ENCODE data around the gene FERMT1.

Gene FERMT1

GRCh38 chr20:6053064-6053775 is 69.6 kb downstream of the FERMT1 start:
- H3K27ac ChIP-seq (replicated peaks) = no peak overlapping the region
- H3K4me3 ChIP-seq (replicated peaks; ENCODE audit: insufficient read depth, low read length) = no peak overlapping the region
- H3K27me3 ChIP-seq (ENCODE audit: insufficient read depth, poor library complexity, severe bottlenecking) = peaks cover 29% of the 10 kb centered on the region
- DNase-seq (ENCODE audit: low read depth in 1 of 2, low spot score in 1 of 2) = no peak
- TF ChIP-seq SPI1 (IDR thresholded peaks at IDR 0.05; ENCODE audit: borderline replicate concordance, low read depth) (no peak), GABPA (IDR thresholded peaks at IDR 0.05; ENCODE audit: low read depth) (no peak), POLR2AphosphoS5 (IDR thresholded peaks at IDR 0.05; ENCODE audit: low read depth) (no peak), REST (IDR thresholded peaks at IDR 0.05; ENCODE audit: insufficient replicate concordance, low read depth) (no peak), CTCF (IDR thresholded peaks at IDR 0.05; ENCODE audit: insufficient read depth, low read length) (no peak)

GRCh38 chr20:6051505-6051904 is 71.3 kb downstream of the FERMT1 start:
- peak; percentile 6 to 29 for DNase-seq (ENCODE audit: low read depth in 1 of 2, low spot score in 1 of 2)
- Histone ChIP-seq H3K4me3 (replicated peaks; ENCODE audit: insufficient read depth, low read length) (no peak overlapping the region), H3K27ac (replicated peaks) (no peak overlapping the region), H3K27me3 (ENCODE audit: insufficient read depth, poor library complexity, severe bottlenecking) (peaks cover 29% of the 10 kb centered on the region)
- TF ChIP-seq GABPA (IDR thresholded peaks at IDR 0.05; ENCODE audit: low read depth) (no peak), SPI1 (IDR thresholded peaks at IDR 0.05; ENCODE audit: borderline replicate concordance, low read depth) (peak; percentile 93), POLR2AphosphoS5 (IDR thresholded peaks at IDR 0.05; ENCODE audit: low read depth) (no peak), REST (IDR thresholded peaks at IDR 0.05; ENCODE audit: insufficient replicate concordance, low read depth) (no peak), CTCF (IDR thresholded peaks at IDR 0.05; ENCODE audit: insufficient read depth, low read length) (no peak)

- no peak for TF ChIP-seq REST (IDR thresholded peaks at IDR 0.05; ENCODE audit: insufficient replicate concordance, low read depth)
- no peak overlapping the region for H3K27ac ChIP-seq (replicated peaks)
- no peak for DNase-seq (ENCODE audit: low read depth in 1 of 2, low spot score in 1 of 2)
Observed at GRCh38 chr20:6048391-6048790, 74.4 kb downstream of the FERMT1 start.

More at GRCh38 chr20:6048391-6048790, 74.4 kb downstream of the FERMT1 start:
- Histone ChIP-seq H3K4me3 (replicated peaks; ENCODE audit: insufficient read depth, low read length) (no peak overlapping the region), H3K27me3 (ENCODE audit: insufficient read depth, poor library complexity, severe bottlenecking) (peaks cover 29% of the 10 kb centered on the region)

Measured in HL-60 (cell line).